Dedifferentiated amniotic fluid mesenchymal stem cell (primary cell): ENCODE data around the gene PLCB4.

Experiments used
- DNase-seq: peaks from one replicate; pipeline ENCODE4 v3.0.0-alpha.2; 2016; ENCODE audit errors: extremely low spot score

Gene PLCB4

GRCh38 chr20:9061434-9061833, 7.5 kb upstream of the PLCB4 start:
- no peak for DNase-seq

DNA sequence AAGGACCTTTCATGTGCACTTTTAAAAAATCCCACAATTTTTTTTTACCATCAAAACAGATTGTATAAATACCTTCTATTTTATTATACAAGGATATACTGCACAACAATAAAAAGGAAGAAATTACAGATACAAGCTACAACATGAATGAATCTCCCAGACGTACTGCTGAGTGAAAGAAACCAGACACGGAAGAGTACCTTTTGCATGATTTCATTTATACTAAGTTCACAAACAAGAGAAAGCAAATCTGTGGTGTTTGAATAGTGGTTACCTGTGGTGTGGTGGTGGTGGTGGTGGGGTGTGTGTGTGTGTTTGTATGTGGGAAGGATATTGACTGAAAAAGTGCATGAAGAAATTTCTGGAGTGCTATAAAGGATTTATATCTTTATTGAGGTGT, 6.8 kb upstream of the PLCB4 start:
- DNase-seq: no peak

- no peak for DNase-seq
These were observed 2.7 kb upstream of the PLCB4 start for GRCh38 chr20:9066191-9066590.

DNA sequence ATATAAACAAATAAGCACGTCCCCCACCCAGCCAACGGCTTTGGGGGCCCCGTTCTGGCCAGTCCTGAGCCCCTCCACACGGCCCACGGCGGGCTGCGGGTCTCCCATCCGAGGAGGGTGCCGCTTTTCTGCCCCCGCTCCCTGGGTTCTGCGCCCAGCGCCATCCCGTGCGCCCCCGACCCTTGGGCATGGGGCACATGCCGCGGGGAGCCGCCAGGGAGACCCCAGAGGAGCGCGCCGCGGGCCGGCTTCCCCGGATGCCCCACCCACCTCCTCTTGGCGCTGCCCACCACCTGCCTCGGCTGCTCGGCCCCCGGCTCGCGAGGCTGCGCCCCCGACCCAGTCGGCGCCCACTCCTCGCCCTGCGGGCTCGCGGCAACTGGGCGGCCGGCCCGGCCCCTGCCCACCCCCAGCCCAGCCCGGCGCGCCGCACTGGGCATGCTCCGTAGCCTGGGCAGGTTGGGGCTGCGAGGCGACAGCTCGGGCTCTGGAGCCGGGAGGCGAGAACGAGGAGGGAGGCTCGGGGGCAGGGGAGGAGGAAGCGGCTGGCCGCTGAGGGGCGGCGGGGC, 570 bp upstream of the PLCB4 start:
- no peak for DNase-seq

DNA sequence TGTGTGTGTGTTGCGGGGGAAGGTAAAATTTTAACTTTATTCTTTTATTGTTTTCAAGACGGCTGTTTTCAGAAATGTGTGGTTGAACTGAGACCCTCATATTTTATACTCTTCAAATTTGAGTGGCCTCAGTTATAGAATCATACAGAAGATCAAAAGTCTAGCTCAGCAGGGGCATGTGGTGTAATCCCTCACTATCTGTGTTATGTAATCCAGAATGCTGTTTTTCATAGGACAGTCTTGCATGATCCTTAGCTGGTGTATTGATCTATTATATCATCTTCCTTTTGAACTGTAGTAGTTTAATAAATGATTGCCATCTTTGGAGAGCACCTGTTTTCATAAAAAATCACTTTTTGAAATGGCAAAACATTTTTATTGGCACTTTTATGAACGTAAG, 1.4 kb downstream of the PLCB4 start:
- no peak for DNase-seq

DNA sequence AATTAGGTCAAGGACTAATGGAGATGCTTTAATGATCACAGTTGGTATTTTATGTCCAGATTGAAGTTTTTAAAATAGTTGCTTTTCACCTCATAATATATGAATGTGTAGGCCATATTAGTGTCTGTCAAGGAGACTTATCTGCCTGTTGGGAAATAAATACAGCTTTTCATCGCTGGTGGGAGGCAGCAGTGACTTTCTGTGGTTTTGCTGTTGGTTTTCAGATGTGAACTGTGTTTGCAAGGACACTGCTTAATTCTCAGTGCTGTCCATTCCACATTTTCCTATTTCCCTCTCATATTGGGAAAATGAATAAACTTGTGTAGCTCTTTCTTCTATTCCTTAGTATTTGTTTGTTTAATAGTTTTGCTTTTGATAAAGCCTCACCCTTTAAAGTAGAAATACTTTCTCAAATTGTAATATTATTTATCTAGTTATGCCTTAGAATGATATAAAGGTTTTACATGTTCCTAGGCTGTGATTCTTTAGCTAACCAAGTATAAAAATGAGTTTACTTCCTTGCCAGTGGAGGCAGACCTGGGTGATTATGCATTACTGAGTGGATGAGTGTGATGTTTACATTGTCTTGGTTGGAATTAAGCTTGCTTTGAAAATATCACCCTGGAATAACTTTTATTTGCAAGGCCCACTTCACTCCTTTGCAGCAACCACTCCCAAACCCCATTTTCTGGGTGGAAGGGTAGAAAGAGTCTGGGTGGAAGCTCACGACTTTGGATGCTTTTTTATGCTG, 3.3 kb downstream of the PLCB4 start:
- DNase-seq: no peak

GRCh38 chr20:9072861-9073500, 4.1 kb downstream of the PLCB4 start:
- DNase-seq: no peak

DNA sequence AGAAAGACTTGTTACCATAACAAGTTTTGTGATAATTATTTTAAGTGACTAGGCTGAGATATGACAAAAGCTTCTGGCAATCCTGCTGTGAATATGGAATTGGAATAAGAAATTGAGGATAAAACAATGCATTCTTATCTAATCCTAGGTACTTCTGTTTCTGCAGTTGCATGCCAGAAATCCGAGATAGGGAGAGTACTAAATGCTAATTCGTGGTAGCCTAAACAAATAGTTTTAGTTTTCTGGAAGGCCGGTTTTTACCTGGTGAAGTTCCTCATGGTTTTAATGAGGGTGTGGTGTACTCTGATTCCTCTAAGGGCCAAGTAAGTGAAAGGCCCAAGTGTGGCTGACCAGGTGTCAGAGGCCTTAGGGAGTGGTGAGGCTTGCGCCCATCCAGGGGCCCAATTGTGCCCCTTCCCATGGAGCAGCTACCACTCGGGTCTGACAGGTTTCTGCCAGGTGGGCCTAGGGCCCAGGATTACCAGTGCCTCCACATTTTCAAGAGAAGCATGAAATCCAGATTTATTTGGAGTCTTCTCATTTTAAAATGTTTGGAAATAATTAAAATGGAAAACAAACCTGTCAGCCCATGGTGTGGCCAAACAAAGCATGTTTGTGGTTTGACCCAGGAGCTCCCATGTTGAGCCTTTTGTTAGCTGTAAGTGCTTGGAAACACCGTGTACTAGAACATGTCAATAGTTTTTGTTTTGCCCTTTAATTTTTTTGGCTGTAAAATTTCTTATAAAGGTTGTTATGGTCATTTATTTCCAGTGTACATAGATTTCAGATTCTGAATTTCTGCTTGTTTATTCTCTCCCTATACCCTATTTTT, 6.6 kb downstream of the PLCB4 start:
- no peak for DNase-seq

DNA sequence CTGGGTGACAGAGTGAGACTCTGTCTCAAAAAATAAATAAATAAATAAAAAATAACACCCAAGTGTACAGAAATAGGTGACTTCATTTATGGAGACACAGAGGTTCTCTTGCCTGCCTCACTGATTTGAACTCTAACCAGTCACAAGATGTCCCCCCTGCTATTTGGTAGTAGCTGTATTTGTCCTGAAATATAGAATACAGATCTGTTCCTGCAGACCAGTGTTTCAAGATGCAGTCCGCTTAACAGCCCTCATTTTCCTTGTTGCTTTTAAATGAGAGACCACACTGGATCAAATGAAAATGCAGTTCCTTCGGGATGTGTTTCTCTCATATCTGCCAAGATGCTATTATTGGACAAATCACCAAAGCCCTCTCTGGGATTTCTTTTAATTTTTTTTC, 7.6 kb downstream of the PLCB4 start:
- DNase-seq: no peak

- no peak for DNase-seq
These were observed 10.2 kb downstream of the PLCB4 start for GRCh38 chr20:9078826-9079731.

DNA sequence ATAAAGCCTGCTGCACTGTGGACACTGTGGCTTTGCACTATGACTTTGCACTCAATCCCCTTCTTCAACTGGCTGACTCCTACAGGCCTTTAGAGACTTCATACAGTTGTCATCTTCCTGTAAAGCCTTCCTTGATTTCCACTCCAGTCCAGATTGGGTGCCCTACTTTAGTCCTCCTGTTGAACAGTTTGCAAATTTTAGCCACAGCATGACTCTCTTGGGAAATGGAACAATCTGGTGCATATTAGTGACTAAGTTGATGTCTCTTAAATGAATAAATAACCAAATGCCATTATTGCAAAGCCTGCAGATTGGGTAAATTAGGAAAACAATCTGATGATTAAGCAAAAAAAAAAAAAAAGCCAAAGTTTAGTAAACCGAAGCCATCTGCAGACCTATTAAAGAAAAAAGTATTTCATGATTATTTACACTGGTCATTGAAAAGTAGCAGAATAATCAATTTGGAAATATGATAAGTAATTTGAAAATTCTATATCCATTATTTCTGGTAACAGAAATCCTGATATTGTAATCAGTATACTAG, 12.6 kb downstream of the PLCB4 start:
- DNase-seq: no peak

- no peak for DNase-seq
These were observed 13.9 kb downstream of the PLCB4 start for GRCh38 chr20:9082741-9083140.

GRCh38 chr20:9087531-9088217, 18.8 kb downstream of the PLCB4 start:
- no peak for DNase-seq

GRCh38 chr20:9088556-9088955, 19.7 kb downstream of the PLCB4 start:
- no peak for DNase-seq

DNA sequence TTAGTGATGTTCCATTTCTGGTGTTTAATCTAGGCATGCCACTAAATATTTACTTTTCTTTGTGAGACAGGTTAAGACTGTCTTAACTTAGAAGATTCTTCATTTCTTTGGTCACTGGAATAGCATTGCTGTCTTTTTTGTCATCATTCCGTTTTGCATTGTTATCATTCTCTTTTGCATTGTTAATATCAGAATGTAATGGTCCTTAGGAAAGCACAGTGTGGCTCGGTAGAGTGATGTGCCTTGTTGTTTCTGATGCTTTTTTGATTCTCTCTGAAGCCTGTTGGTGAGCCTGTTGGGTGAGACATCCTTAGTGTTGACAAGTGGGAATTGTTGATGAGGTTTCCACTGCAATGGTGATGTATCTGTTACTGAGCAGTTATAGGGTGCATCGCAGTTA, 23.2 kb downstream of the PLCB4 start:
- DNase-seq: no peak

GRCh38 chr20:9092655-9093054, 23.8 kb downstream of the PLCB4 start:
- DNase-seq: no peak

DNA sequence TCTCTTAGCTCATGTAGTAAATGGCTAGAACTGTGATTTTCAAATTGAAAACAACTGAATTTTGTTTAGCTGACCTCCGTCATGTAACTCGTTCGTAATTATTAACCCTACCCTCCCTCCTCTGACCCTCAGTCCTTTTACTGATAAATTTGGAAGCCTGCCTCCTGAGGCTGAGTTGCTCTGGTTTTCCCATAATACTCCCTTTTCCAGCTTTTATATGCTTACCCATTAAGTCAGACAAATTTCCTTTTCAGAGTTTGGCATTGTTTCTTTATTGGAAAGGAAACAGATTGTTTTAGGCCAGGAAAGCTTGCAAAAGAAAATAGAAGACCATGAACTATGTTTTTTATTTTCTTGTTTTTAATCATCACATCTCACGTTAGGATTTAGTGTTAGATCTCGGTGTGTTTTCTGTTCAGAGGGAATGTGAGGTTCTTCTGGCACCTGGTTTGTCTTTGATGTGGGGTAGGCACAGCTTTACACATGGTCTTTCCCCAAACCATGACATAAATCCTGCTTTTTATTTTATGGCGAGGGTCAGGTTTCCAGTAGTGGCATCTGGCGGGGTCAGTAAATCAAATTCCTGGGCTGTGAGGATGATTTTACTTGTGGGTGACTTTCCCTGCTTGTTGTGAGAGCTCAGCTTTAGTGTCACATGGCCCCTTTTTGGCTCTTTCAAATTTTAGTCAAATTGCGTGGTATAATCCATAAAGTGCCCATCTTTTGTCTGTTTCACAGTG, 24.5 kb downstream of the PLCB4 start:
- no peak for DNase-seq

- DNase-seq: no peak
These were observed 30.5 kb downstream of the PLCB4 start for GRCh38 chr20:9099372-9099771.

GRCh38 chr20:9100691-9101090, 31.8 kb downstream of the PLCB4 start:
- no peak for DNase-seq

DNA sequence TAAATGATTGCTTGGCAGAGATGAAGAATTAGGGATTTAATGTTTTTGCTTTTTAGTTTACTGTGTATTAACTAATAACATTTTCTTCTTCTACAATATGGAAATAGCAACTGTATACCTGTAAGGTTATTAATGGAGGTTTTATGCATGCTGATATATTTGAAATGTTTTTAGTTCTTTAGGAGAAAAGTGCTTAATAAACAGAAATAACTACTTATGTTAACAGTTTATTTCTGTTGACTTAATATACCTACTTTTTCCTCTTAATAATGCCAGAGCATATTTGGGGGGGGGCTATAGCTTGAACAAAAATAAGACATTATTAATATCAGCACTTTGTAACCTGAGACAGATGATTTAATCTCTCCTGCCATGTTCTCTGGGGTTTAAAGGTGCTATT, 33.6 kb downstream of the PLCB4 start:
- no peak for DNase-seq
